GM23338 (cell line): ENCODE data around the gene HGD.

Source experiments
- EZH2 ChIP-seq: fragments of 200-600 bp; sonication (generic); IDR thresholded peaks from one replicate; pipeline ENCODE4 v1.8.0; 2017; ENCODE audit warnings: antibody characterized with exemption, mild to moderate bottlenecking, low read depth; ENCODE audit not compliant: unreplicated experiment
- EZH2phosphoT487 ChIP-seq: fragments of 200-600 bp; sonication (generic); IDR thresholded peaks from one replicate; pipeline ENCODE4 v1.8.1; 2018; ENCODE audit warnings: antibody characterized with exemption; ENCODE audit not compliant: unreplicated experiment
- JUNB ChIP-seq: IDR thresholded peaks from one replicate; pipeline ENCODE4 v1.6.1; 2016; ENCODE audit warnings: antibody characterized with exemption; ENCODE audit not compliant: unreplicated experiment
- NANOG ChIP-seq: IDR thresholded peaks from 2 replicates; pipeline ENCODE4 v1.6.1; 2016; ENCODE audit warnings: antibody characterized with exemption, borderline replicate concordance
- POLR2AphosphoS5 ChIP-seq: IDR thresholded peaks from 2 replicates; pipeline ENCODE4 v1.6.1; 2016; ENCODE audit warnings: antibody characterized with exemption, low read depth
- STAT1 ChIP-seq: IDR thresholded peaks from one replicate; pipeline ENCODE4 v1.6.1; 2016; ENCODE audit warnings: antibody characterized with exemption; ENCODE audit not compliant: unreplicated experiment
- TF ChIP-seq, protein P1 (sequence below), 2 experiments: fragments of 200-600 bp in 1 of 2; sonication (generic) in 1 of 2; conservative IDR thresholded peaks; 2 replicates each; pipeline versions ENCODE4 v1.5.1 to v1.6.1; 2016 to 2017; ENCODE audit warnings: antibody characterized with exemption in 2 of 2, low read depth in 2 of 2, mild to moderate bottlenecking in 2 of 2, moderate library complexity in 1 of 2
- TF ChIP-seq, protein P2 (sequence below): IDR thresholded peaks from one replicate; pipeline ENCODE4 v1.6.1; 2018; ENCODE audit warnings: antibody characterized with exemption; ENCODE audit not compliant: unreplicated experiment
- TF ChIP-seq, protein P3 (sequence below): IDR thresholded peaks from 2 replicates; pipeline ENCODE4 v1.6.1; 2016; ENCODE audit warnings: antibody characterized with exemption

GRCh38 chr3:120693439-120694171 lies 11.6 kb upstream of the HGD start:
- TF ChIP-seq, protein P1, sequence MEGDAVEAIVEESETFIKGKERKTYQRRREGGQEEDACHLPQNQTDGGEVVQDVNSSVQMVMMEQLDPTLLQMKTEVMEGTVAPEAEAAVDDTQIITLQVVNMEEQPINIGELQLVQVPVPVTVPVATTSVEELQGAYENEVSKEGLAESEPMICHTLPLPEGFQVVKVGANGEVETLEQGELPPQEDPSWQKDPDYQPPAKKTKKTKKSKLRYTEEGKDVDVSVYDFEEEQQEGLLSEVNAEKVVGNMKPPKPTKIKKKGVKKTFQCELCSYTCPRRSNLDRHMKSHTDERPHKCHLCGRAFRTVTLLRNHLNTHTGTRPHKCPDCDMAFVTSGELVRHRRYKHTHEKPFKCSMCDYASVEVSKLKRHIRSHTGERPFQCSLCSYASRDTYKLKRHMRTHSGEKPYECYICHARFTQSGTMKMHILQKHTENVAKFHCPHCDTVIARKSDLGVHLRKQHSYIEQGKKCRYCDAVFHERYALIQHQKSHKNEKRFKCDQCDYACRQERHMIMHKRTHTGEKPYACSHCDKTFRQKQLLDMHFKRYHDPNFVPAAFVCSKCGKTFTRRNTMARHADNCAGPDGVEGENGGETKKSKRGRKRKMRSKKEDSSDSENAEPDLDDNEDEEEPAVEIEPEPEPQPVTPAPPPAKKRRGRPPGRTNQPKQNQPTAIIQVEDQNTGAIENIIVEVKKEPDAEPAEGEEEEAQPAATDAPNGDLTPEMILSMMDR (conservative IDR thresholded peaks at IDR 0.05; ENCODE audit: low read depth in 2 of 2), result no peak
- TF ChIP-seq NANOG, result no peak
- TF ChIP-seq POLR2AphosphoS5, result no peak
- TF ChIP-seq EZH2, result no peak
- TF ChIP-seq, protein P2, sequence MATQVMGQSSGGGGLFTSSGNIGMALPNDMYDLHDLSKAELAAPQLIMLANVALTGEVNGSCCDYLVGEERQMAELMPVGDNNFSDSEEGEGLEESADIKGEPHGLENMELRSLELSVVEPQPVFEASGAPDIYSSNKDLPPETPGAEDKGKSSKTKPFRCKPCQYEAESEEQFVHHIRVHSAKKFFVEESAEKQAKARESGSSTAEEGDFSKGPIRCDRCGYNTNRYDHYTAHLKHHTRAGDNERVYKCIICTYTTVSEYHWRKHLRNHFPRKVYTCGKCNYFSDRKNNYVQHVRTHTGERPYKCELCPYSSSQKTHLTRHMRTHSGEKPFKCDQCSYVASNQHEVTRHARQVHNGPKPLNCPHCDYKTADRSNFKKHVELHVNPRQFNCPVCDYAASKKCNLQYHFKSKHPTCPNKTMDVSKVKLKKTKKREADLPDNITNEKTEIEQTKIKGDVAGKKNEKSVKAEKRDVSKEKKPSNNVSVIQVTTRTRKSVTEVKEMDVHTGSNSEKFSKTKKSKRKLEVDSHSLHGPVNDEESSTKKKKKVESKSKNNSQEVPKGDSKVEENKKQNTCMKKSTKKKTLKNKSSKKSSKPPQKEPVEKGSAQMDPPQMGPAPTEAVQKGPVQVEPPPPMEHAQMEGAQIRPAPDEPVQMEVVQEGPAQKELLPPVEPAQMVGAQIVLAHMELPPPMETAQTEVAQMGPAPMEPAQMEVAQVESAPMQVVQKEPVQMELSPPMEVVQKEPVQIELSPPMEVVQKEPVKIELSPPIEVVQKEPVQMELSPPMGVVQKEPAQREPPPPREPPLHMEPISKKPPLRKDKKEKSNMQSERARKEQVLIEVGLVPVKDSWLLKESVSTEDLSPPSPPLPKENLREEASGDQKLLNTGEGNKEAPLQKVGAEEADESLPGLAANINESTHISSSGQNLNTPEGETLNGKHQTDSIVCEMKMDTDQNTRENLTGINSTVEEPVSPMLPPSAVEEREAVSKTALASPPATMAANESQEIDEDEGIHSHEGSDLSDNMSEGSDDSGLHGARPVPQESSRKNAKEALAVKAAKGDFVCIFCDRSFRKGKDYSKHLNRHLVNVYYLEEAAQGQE, result no peak
- TF ChIP-seq EZH2phosphoT487, result no peak
- TF ChIP-seq, protein P3, sequence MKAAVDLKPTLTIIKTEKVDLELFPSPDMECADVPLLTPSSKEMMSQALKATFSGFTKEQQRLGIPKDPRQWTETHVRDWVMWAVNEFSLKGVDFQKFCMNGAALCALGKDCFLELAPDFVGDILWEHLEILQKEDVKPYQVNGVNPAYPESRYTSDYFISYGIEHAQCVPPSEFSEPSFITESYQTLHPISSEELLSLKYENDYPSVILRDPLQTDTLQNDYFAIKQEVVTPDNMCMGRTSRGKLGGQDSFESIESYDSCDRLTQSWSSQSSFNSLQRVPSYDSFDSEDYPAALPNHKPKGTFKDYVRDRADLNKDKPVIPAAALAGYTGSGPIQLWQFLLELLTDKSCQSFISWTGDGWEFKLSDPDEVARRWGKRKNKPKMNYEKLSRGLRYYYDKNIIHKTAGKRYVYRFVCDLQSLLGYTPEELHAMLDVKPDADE, result no peak
- no peak for TF ChIP-seq STAT1
- TF ChIP-seq JUNB, result no peak
